Measurements from ENCODE around the gene PDLIM5.

DNA sequence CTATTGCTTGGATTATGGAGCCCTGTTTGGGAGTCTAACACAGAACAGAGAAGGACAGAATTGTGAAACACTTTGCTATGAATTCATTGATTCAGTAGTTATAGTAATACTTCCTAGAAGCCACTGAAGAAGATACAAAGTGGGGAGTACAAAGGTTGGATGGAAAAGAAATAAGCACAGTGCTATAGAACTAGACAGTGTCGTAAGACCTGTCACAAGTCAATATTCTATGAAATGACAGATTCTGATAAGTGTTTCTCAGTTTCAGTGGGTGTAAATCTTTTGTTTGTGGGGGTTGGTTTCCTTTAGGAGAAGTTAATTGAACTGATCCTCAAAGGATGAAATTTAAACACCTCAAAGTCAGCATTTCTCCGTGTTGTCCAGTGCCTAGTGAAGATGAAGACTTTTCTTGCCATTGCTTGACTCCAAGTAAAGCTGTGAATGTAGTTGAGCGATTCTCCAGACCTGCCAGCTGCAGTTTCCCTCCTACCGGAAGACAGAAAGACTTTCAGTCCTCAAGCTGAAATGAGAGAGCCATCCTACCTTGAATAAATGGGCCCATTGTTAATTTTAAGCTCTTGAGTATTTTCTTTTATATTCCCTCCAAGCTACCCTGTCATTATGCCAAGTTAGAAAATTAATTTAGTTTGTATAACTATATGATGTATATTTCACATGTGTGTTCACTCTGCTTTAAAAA lies 7.9 kb downstream of the PDLIM5 start:
- no peak for TF ChIP-seq CTCF (conservative IDR thresholded peaks at IDR 0.05; ENCODE audit: low read length)
- no peak for TF ChIP-seq EZH2phosphoT487 (IDR thresholded peaks at IDR 0.05; ENCODE audit: borderline replicate concordance, low read depth, low read length)
